ENCODE data around the gene UBE3D.
"Not testable (repeated sequence)": the region's sequence is repeated elsewhere in the genome, so short reads cannot be mapped to it uniquely, and the experiment has no call there.

UBE3D gene

GRCh38 chr6:83053678-83054077, 12.0 kb downstream of the UBE3D start:
- DNase-seq, result no peak

GRCh38 chr6:83051377-83052172, 14.1 kb downstream of the UBE3D start:
- DNase-seq, result no peak

GRCh38 chr6:83047065-83047754, 18.4 kb downstream of the UBE3D start:
- DNase-seq, result no peak

GRCh38 chr6:83044091-83044768, 21.4 kb downstream of the UBE3D start:
- DNase-seq, result no peak

GRCh38 chr6:83042467-83043053, 23.1 kb downstream of the UBE3D start:
- DNase-seq, result no peak

- DNase-seq, result no peak
Measured at GRCh38 chr6:83038246-83038645, 27.4 kb downstream of the UBE3D start.

GRCh38 chr6:83031689-83032088, 34.0 kb downstream of the UBE3D start:
- DNase-seq, result no peak

GRCh38 chr6:83019741-83020140, 45.9 kb downstream of the UBE3D start:
- DNase-seq, result no peak

- not testable (repeated sequence) for DNase-seq
Measured at GRCh38 chr6:83011131-83011530, 54.5 kb downstream of the UBE3D start.

- DNase-seq, result no peak
Measured at GRCh38 chr6:83008626-83009025, 57.0 kb downstream of the UBE3D start.

GRCh38 chr6:83006270-83006905, 59.3 kb downstream of the UBE3D start:
- no peak for DNase-seq

- no peak for DNase-seq
Measured at GRCh38 chr6:82996156-82996555, 69.5 kb downstream of the UBE3D start.

GRCh38 chr6:82995066-82995465, 70.6 kb downstream of the UBE3D start:
- DNase-seq, result no peak

- no peak for DNase-seq
Measured at GRCh38 chr6:82989736-82990290, 75.8 kb downstream of the UBE3D start.

GRCh38 chr6:82988930-82989351, 76.7 kb downstream of the UBE3D start:
- no peak for DNase-seq

- no peak for DNase-seq
Measured at GRCh38 chr6:82987951-82988350, 77.7 kb downstream of the UBE3D start.

- DNase-seq, result no peak
Measured at GRCh38 chr6:82987416-82987815, 78.2 kb downstream of the UBE3D start.

GRCh38 chr6:82984720-82985119, 80.9 kb downstream of the UBE3D start:
- DNase-seq, result no peak

- DNase-seq, result no peak
Measured at GRCh38 chr6:82980086-82980485, 85.6 kb downstream of the UBE3D start.

GRCh38 chr6:82979657-82980056, 86.0 kb downstream of the UBE3D start:
- DNase-seq, result no peak

- no peak for DNase-seq
Measured at GRCh38 chr6:82978362-82978945, 87.2 kb downstream of the UBE3D start.

- no peak for DNase-seq
Measured at GRCh38 chr6:82976179-82976578, 89.5 kb downstream of the UBE3D start.

Measured in NCI-H1694 (cell line).